WTC11 (cell line): Measurements from ENCODE around the gene BTK. TPM values are rescaled to one million over a fixed set of nuclear protein-coding genes. Genes with fewer than 3 reads are reported as not detected.

Experiments used
- ATAC-seq: fragments of 200-7000 bp; cut with Tn5 transposase; 2 replicates; pipeline ENCODE4 v1.10.0; 2021; ENCODE audit warnings: mild to moderate bottlenecking, moderate library complexity
- CTCF ChIA-PET: fragments of 300-600 bp; sonication (Branson Sonifier 250); formaldehyde crosslinking; loops from one replicate; lab custom pipeline; 2021; ENCODE audit warnings: antibody characterized with exemption; lab: Charles Lee
- POLR2A ChIA-PET: fragments of 350-600 bp; sonication (Branson Sonifier 250); formaldehyde crosslinking; loops from one replicate; lab custom pipeline; 2021; ENCODE audit warnings: antibody characterized with exemption; lab: Charles Lee
- DNase-seq: peaks from one replicate; pipeline ENCODE4 v3.0.0; 2021; ENCODE audit warnings: low spot score
- H3K27ac Mint-ChIP-seq: 2 replicates; pipeline ENCODE4 v1.8.0; 2021; ENCODE audit warnings: mixed read lengths
- H3K27me3 Mint-ChIP-seq: 2 replicates; pipeline ENCODE4 v1.8.0; 2021; ENCODE audit warnings: low read depth, mild to moderate bottlenecking, moderate library complexity, mixed read lengths
- H3K36me3 Mint-ChIP-seq: 2 replicates; pipeline ENCODE4 v1.8.0; 2021; ENCODE audit warnings: mixed read lengths
- H3K4me1 Mint-ChIP-seq: 2 replicates; pipeline ENCODE4 v1.8.0; 2022; ENCODE audit warnings: mixed read lengths
- H3K4me3 Mint-ChIP-seq: 2 replicates; pipeline ENCODE4 v1.8.0; 2021; ENCODE audit warnings: mild to moderate bottlenecking, moderate library complexity, mixed read lengths
- H3K9me3 Mint-ChIP-seq: 2 replicates; pipeline ENCODE4 v1.8.0; 2021; ENCODE audit warnings: mixed read lengths
- CDX4 ChIP-seq: fragments of 250-450 bp; sonication (Bioruptor Pico); IDR thresholded peaks from 2 replicates; pipeline ENCODE4 v1.9.0; 2021; ENCODE audit warnings: moderate library complexity, mild to moderate bottlenecking, inconsistent platforms, borderline replicate concordance
- CREB1 ChIP-seq: sonication (generic); formaldehyde crosslinking; IDR thresholded peaks from 2 replicates; pipeline ENCODE4 v1.8.0; 2023; ENCODE audit warnings: mild to moderate bottlenecking, missing genetic modification reagents
- CTCF ChIP-seq: fragments of 200-600 bp; IDR thresholded peaks from 2 replicates; pipeline ENCODE4 v1.8.0; 2022; ENCODE audit warnings: antibody characterized with exemption
- E2F4 ChIP-seq: sonication (generic); formaldehyde crosslinking; IDR thresholded peaks from 2 replicates; pipeline ENCODE4 v1.8.1; 2022; ENCODE audit warnings: low read depth, mild to moderate bottlenecking, moderate library complexity, missing genetic modification reagents, borderline replicate concordance
- ELF4 ChIP-seq: sonication (generic); formaldehyde crosslinking; IDR thresholded peaks from 2 replicates; pipeline ENCODE4 v1.8.1; 2022; ENCODE audit warnings: low read depth, mild to moderate bottlenecking, moderate library complexity, missing genetic modification reagents
- FOXJ3 ChIP-seq: sonication (generic); formaldehyde crosslinking; IDR thresholded peaks from 2 replicates; pipeline ENCODE4 v1.9.0; 2021; ENCODE audit warnings: missing genetic modification reagents, mild to moderate bottlenecking, borderline replicate concordance
- FOXP1 ChIP-seq: sonication (generic); formaldehyde crosslinking; IDR thresholded peaks from 2 replicates; pipeline ENCODE4 v1.8.0; 2022; ENCODE audit warnings: missing genetic modification reagents, mild to moderate bottlenecking, moderate library complexity, borderline replicate concordance
- GTF2I ChIP-seq: fragments of 250-450 bp; sonication (Bioruptor Pico); conservative IDR thresholded peaks from 2 replicates; pipeline ENCODE4 v1.4.0; 2021; ENCODE audit warnings: mild to moderate bottlenecking
- IRF2 ChIP-seq: sonication (generic); formaldehyde crosslinking; IDR thresholded peaks from 2 replicates; pipeline ENCODE4 v1.8.0; 2022; ENCODE audit warnings: low read depth, missing genetic modification reagents, borderline replicate concordance
- NR1H2 ChIP-seq: sonication (generic); formaldehyde crosslinking; IDR thresholded peaks from 2 replicates; pipeline ENCODE4 v1.9.0; 2021; ENCODE audit warnings: mild to moderate bottlenecking, moderate library complexity, missing genetic modification reagents
- NR2C2 ChIP-seq: sonication (generic); formaldehyde crosslinking; IDR thresholded peaks from 2 replicates; pipeline ENCODE4 v1.8.0; 2022; ENCODE audit warnings: mild to moderate bottlenecking, missing genetic modification reagents
- RELA ChIP-seq: sonication (generic); formaldehyde crosslinking; IDR thresholded peaks from 2 replicates; pipeline ENCODE4 v1.8.1; 2022; ENCODE audit warnings: missing genetic modification reagents, mild to moderate bottlenecking, borderline replicate concordance
- SP1 ChIP-seq: sonication (generic); formaldehyde crosslinking; conservative IDR thresholded peaks from 2 replicates; pipeline ENCODE4 v1.8.1; 2022; ENCODE audit warnings: missing genetic modification reagents
- TP53 ChIP-seq: sonication (generic); formaldehyde crosslinking; IDR thresholded peaks from 2 replicates; pipeline ENCODE4 v1.8.1; 2023; ENCODE audit warnings: mild to moderate bottlenecking, missing genetic modification reagents
- USF2 ChIP-seq: sonication (generic); formaldehyde crosslinking; IDR thresholded peaks from 2 replicates; pipeline ENCODE4 v1.8.1; 2023; ENCODE audit warnings: mild to moderate bottlenecking, missing genetic modification reagents, moderate library complexity
- ZNF121 ChIP-seq: sonication (generic); formaldehyde crosslinking; IDR thresholded peaks from 2 replicates; pipeline ENCODE4 v1.8.0; 2023; ENCODE audit warnings: missing genetic modification reagents
- ZNF219 ChIP-seq: sonication (generic); formaldehyde crosslinking; IDR thresholded peaks from 2 replicates; pipeline ENCODE4 v1.8.0; 2023; ENCODE audit warnings: missing genetic modification reagents, mild to moderate bottlenecking, borderline replicate concordance
- ZNF317 ChIP-seq: sonication (generic); formaldehyde crosslinking; IDR thresholded peaks from 2 replicates; pipeline ENCODE4 v1.8.1; 2023; ENCODE audit warnings: low read depth, mild to moderate bottlenecking, moderate library complexity, missing genetic modification reagents, borderline replicate concordance
- ZSCAN18 ChIP-seq: fragments of 250-450 bp; sonication (Bioruptor Pico); IDR thresholded peaks from 2 replicates; pipeline ENCODE4 v2.1.2; 2022; ENCODE audit warnings: mild to moderate bottlenecking, moderate library complexity
- total RNA-seq: library from RNA; stranded (reverse); gene quantifications from 3 replicates; pipeline ENCODE4 v1.2.3, GENCODE V29; 2021
- TF ChIP-seq, protein P1 (sequence below): sonication (generic); formaldehyde crosslinking; IDR thresholded peaks from 2 replicates; pipeline ENCODE4 v1.8.0; 2023; ENCODE audit warnings: missing genetic modification reagents

BTK gene
- total RNA-seq, 1 experiment from 2014 or later = 0.74 TPM

DNA sequence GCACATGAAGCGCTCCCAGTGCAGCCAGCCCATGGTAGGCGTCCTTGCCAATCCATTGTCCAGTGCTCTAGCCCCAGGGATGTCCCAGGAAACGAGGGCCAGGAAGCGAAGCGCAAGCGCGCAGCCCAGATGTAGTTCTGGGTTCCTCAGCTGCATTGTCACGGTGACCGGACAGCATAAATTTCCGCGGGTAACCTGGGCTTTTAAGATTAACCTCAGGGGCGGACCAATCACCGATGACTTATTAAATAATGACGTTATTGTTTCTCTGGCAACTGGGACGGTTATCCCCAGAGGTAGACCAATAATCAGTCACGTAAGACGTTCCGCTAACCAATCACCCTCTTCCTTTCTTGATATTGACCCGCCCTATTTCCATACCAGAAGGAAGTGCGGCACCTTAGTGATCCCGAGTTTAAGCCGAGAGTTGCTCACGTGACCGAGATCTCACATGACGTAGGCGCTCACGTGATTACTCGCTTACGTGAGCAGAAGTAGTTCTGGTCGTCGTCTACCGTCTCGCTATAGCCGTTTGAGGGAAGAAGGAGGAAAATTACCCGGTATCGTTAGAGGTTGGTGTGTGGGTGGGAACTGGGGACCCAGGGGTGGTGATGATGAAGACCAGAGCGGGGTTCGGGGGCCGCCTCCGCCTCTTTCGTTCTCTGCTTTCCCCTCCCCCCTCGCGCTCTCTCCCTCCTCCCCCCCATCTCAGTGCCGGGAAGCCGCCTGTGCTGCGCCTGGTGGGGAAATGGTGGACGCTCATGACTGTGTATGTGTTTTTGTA, 21.9 kb upstream of the BTK start, which contains the start of the genes GLA and HNRNPH2 (continued):
- TF ChIP-seq CDX4 (CRISPR knock-in tag) (no peak), NR1H2 (CRISPR knock-in tag) (no peak), NR2C2 (no peak), ELF4 (no peak), ZNF121 (CRISPR knock-in tag) (no peak), SP1 (CRISPR knock-in tag) (peak; percentile 43; the same call in 1 of the 2 replicates), TP53 (no peak), ZNF219 (CRISPR knock-in tag) (no peak), CTCF (no peak), RELA (no peak)
- TF ChIP-seq, protein P1, sequence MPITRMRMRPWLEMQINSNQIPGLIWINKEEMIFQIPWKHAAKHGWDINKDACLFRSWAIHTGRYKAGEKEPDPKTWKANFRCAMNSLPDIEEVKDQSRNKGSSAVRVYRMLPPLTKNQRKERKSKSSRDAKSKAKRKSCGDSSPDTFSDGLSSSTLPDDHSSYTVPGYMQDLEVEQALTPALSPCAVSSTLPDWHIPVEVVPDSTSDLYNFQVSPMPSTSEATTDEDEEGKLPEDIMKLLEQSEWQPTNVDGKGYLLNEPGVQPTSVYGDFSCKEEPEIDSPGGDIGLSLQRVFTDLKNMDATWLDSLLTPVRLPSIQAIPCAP (CRISPR knock-in tag) = no peak

DNA sequence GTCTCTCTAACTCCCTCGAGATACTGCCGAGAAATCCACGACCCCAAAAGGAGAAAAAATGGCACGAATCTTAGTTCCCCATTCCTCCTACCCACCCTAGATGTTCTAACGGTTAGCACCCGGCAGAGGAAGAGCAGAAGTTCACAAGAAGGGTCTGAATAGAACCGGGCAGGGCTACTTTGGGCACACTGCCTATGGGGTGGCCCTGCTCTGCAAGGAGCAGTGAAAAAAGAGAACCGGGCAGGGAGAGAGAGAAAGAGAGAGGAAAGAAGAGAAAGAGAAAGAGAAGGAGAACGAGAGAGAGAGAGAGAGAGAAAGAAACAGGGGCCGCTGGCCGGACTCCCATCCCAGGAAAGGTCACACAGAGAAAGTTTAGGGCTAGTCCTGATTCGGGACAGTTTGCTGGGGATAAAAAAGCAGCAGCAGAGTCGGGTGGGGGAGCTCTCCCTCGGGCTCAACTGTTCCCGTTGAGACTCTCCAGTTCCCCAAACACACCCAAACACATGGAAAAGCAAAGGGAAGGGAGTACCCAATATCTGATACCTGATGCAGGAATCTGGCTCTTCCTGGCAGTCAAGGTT, 21.3 kb upstream of the BTK start:
- ATAC-seq (no peak; the same call in 1 of the 2 replicates), DNase-seq (no peak)
- Mint-ChIP-seq H3K9me3 (no peaks in the 10 kb centered on the region), H3K27ac (peak overlapping the region; percentile 96), H3K4me3 (peak overlapping the region; percentile 99), H3K27me3 (no peaks in the 10 kb centered on the region), H3K36me3 (peaks cover 19% of the 10 kb centered on the region), H3K4me1 (peaks cover 14% of the 10 kb centered on the region)
- CTCF ChIA-PET = no interaction called here
- POLR2A ChIA-PET = interaction anchor here (0.6 kb wide), 1 partner anchor 17 kb away, joined by 3 read pairs; the partner anchor contains the start of gene RPL36A
- TF ChIP-seq TP53 (no peak), CREB1 (CRISPR knock-in tag) (no peak), USF2 (CRISPR knock-in tag) (no peak), ZSCAN18 (no peak), E2F4 (no peak), GTF2I (CRISPR knock-in tag) (no peak), FOXJ3 (no peak), ZNF317 (CRISPR knock-in tag) (no peak), FOXP1 (CRISPR knock-in tag) (no peak), IRF2 (CRISPR knock-in tag) (no peak)
- TF ChIP-seq, protein P1 (CRISPR knock-in tag) = no peak
